DMS153 treated with DMSO at 0.1 percent for 48 hours (cell line): ENCODE results near the gene PRSS8.
"Not testable (repeated sequence)": the region's sequence is repeated elsewhere in the genome, so short reads cannot be mapped to it uniquely, and the experiment has no call there.

Experiments
- DNase-seq: peaks from one replicate; lab custom pipeline; 2025; ENCODE audit not compliant: unreplicated experiment; lab: John Stamatoyannopoulos, UW

The PRSS8 gene

GRCh38 chr16:31145398-31145990, 10.0 kb upstream of the PRSS8 start:
- DNase-seq: peak; percentile 3

GRCh38 chr16:31144418-31144817, 8.9 kb upstream of the PRSS8 start:
- DNase-seq: not testable (repeated sequence)

- DNase-seq: no peak
Measured at GRCh38 chr16:31143694-31144148, 8.2 kb upstream of the PRSS8 start.

- DNase-seq: no peak
Measured at GRCh38 chr16:31143011-31143693, 7.6 kb upstream of the PRSS8 start.

- DNase-seq: peak; percentile 96
Measured at GRCh38 chr16:31142109-31143010, 6.8 kb upstream of the PRSS8 start.

GRCh38 chr16:31141489-31142108, 6.1 kb upstream of the PRSS8 start:
- no peak for DNase-seq

DNA sequence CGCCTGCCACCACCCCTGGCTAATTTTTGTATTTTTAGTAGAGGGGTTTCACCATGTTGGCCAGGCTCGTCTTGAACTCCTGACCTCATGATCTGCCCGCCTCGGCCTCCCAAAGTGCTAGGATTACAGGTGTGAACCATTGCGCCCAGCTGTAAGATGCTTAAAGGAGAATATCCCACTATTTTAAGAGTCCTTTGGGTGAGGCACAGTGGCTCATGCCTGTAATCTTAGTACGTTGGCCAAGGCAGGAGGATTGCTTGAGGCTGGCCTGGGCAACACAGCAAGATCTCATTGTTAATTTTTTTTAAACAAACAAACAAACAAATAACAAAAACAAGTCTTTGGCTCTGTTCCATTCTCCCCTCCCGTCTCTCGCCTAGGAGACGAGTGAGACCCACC, 5.5 kb upstream of the PRSS8 start:
- DNase-seq: not testable (repeated sequence)

DNA sequence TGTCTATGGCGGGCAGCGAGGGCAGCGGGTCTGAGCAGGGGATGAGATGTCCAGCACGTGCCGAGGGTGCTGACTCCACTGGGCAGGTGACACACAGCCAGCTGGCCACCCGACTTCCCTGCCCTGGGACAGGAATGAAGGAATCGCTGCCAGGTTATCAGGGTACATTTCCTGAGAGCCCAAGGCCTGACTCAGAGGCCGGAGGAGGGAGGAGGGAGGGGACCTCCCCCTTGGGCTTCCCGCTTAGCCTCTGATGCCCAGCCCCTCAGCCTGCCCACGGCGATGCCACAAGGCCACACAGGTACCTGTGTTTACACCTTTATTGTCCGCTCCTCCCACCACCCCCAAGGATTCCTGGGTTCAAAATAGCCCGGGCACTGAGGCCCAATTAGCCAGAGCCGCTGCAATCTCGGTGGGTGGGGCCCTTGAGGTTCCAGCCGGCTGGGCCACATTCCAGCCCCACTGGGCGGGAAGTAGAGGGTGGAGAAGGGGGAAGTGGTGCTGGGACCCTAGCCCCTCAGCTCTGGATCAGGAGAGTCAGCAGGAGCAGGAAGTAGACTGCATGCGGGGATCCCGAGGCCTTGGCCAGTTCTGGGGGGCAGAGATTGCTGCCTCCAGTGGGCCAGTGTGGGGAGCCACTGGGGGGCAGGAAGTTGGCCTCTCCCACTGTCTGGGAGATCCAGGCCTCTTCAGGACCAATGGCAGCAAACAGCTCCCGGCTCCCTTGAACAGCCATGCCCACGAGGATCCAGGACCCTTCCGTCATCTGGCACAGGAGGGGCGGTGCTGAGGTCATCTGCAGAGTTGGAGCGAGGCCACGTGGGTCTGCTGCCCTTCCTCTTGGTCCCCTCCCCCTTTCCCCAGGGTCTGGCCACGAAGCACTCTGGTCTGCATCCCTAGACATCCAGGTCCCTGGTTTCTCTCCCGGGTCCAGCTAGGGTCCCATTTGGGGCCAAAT, 3.4 kb upstream of the PRSS8 start:
- DNase-seq: no peak

DNA sequence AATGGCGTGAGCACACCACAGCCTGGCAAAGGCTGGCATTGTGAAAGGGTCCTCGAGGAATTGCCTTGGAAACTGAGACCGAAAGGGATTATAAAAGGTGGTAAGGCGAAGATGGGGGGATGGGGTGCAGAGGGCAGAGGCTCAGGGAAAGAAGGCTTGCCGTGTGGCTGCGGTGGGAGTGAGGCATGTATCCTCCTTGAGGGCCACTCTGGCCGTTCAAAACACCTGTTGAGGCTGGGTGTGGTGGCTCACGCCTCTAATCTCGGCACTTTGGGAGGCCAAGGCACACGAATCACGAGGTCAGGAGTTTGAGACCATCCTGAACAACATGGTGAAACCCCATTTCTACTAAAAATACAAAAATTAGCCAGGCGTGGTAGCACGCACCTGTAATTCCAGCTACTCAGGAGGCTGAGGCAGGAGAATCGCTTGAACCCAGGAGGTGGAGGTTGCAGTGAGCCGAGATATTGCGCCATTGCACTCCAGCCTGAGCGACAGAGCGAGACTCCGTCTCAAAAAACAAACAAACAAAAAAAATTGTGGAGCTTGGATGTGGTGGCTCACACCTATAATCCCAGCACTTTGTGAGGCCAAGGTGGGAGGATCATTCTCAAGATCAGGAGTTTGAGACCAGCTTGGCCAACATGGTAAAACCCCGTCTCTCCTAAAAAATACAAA, 1.4 kb upstream of the PRSS8 start:
- not testable (repeated sequence) for DNase-seq

- DNase-seq: no peak
Measured at GRCh38 chr16:31136287-31136662, 748 bp upstream of the PRSS8 start.

DNA sequence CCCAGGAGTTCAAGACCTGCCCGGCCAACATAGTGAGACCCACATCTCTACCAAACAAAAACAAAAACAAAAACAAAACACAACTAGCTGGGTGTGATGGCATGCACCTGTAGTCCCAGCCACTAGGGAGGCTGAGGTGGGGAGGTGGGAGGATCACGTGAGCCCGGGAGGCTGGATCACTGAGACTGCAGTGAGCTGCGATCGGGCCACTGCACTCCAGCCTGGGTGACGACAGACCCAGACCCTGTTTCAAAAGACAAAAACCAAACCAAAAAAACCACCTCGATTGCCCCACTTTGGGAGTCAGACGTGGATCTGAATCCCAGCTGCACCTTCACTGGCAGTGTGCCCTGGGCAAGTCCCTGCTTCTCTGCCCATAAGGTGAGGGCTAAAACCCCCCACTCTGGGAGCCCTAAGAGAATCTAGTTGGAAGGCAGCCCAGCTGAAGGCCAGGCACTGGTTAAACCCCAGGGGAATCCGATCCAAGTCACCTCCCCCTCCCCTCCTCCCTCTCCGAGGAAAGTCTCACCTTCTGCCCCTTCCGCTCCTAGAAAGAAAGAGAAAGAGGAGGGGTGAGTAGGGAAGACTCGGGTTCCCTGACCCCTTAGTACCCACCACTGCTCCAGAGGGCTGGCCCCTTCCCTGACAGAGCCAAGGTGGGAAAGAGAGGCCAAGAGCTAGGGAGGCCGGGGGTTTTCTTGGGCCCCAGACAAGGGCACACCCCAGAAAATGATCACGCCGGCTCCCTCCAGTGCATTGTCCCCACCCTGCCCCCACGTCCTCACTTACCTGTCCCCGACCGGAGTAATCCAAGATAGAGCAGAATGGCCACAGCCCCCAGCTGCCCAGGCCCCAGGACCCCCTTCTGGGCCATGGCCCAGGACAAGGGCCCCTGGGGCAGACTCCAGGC, 647 bp downstream of the PRSS8 start:
- peak; percentile 28 for DNase-seq

DNA sequence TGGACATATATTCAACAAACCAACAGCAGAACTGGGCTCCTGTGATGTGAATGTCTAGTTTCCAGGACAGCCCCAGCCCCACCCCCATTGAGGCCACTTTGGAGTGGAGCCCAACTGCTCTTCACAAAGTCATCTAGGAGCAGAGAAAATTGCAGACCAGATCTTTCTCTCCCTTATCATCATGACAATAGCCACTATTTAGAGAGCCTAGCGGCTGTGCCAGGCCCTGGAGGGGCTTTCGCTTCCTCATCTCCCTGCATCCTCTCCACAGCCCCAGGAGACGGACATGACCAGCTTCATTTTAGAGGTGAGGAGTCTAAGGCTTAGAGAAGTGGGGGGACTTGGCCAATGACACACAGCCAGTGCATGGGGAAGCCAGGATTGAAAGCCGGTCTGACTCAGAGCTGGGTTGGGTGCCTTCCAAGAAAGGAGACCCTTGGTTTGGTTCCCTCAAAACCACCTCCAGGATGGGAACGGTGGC, 1.4 kb downstream of the PRSS8 start:
- DNase-seq: no peak

DNA sequence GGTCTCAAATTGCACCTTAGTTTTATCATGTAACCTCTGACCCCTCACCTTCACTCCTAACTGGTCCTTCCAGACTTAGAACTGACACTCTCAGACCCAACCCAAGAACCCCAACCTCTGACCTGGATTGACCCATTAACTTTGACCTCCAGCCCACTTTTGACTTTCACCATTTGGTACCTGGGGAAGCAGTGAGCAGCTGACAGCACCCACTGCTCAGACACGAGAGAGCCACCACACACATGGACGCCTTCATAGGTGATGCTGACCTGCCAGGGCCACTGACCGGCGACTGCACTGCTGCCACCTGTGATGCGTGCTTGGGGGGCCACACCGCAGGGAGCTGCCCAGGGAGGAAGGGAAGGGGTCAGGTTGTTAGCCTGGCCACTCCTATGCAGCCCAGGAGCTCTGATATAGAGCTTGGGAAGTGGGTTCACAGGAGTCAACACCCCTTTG, 2.5 kb downstream of the PRSS8 start:
- no peak for DNase-seq

DNA sequence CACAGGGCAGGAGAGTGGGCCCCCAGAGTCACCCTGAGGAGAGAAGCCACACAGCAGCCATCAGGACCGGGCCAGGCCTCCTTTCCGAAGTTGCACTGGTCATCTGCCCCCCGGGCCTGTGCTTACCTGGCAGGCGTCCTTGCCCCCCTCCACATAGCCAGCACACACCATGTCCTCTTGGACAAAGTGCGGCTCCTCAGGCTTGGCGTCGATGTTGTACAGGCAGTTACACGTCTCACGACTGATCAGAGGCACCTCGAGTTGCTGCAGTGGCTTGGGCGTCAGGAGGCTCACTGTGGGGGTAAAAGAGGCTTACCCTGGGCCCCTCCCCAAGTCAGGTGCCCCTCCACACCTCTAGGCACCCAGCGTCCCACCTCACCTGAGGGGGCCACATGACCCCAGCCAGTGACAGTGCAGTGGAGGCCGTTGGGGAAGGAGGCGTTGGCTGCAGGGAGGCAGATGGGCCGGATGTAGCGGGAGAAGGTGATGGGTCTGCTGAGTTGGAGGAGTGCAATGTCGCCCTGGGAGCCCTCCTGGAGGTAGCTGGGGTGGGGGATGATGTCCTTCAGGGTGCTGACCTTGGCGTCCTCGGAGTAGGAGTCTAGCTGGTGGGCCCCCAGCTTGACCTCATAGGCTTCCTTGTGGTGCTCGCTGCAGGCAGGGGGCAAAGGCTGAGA, 3.1 kb downstream of the PRSS8 start:
- no peak for DNase-seq

DNA sequence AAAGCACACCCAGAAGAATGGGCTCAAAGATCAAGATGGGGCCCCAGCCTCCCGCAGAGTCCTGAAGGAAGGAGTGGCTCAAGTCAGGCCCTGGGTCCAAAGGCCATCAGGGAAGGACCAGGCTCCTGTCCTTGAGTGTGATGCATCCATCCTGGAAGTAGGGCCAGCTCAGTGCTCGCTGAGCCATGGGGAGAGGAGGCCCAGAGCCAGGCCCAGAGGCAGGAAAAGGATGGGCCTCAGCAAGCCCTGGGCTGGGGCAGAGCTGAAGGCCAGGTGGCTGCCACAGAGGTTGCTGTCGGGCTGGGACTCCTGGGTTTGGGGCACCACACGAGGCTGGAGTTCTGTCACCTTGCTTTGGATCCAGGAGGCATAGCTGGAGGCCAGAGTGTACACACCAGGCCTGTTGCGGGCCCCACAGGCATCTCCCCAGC, 3.7 kb downstream of the PRSS8 start:
- DNase-seq: no peak

- no peak for DNase-seq
Measured at GRCh38 chr16:31131416-31131815, 4.1 kb downstream of the PRSS8 start.

- peak; percentile 12 for DNase-seq
Measured at GRCh38 chr16:31130899-31131298, 4.6 kb downstream of the PRSS8 start.
